Measurements from ENCODE around the gene DNM3. TPM values are rescaled to one million over a fixed set of nuclear protein-coding genes. Genes with fewer than 3 reads are reported as not detected.
"Not testable (repeated sequence)": the region's sequence is repeated elsewhere in the genome, so short reads cannot be mapped to it uniquely, and the experiment has no call there.

Gene DNM3
- total RNA-seq, 6 experiments from 2014 or later: 0.25 to 0.73 (median 0.39) TPM

GRCh38 chr1:172293429-172293828, 452.1 kb downstream of the DNM3 start:
- Mint-ChIP-seq H3K4me3 (no peak overlapping the region), H3K4me1 (ENCODE audit: low read depth) (no peaks in the 10 kb centered on the region), H3K9me3 (no peaks in the 10 kb centered on the region), H3K27ac (no peak overlapping the region), H3K36me3 (ENCODE audit: low read depth) (no peaks in the 10 kb centered on the region), H3K27me3 (ENCODE audit: insufficient read depth) (no peaks in the 10 kb centered on the region; the same call in 1 of the 2 replicates)
- DNase-seq: no peak
- TF ChIP-seq CTCF (IDR thresholded peaks at IDR 0.05): no peak

- TF ChIP-seq CTCF (IDR thresholded peaks at IDR 0.05): no peak
- Mint-ChIP-seq H3K9me3 (peaks cover 3% of the 10 kb centered on the region), H3K36me3 (ENCODE audit: low read depth) (peaks cover 3% of the 10 kb centered on the region), H3K27me3 (ENCODE audit: insufficient read depth) (no peaks in the 10 kb centered on the region; the same call in none of the 2 replicates), H3K4me3 (no peak overlapping the region), H3K4me1 (ENCODE audit: low read depth) (no peaks in the 10 kb centered on the region), H3K27ac (no peak overlapping the region)
- DNase-seq: no peak
These were observed 456.8 kb downstream of the DNM3 start for GRCh38 chr1:172298141-172298540.

GRCh38 chr1:172298911-172299310, 457.6 kb downstream of the DNM3 start:
- Mint-ChIP-seq H3K36me3 (ENCODE audit: low read depth) (peaks cover 7% of the 10 kb centered on the region), H3K27me3 (ENCODE audit: insufficient read depth) (no peaks in the 10 kb centered on the region; the same call in none of the 2 replicates), H3K4me1 (ENCODE audit: low read depth) (no peaks in the 10 kb centered on the region), H3K27ac (no peak overlapping the region), H3K4me3 (no peak overlapping the region), H3K9me3 (peaks cover 4% of the 10 kb centered on the region)
- TF ChIP-seq CTCF (IDR thresholded peaks at IDR 0.05): no peak
- no peak for DNase-seq

- Mint-ChIP-seq H3K9me3 (peaks cover 4% of the 10 kb centered on the region), H3K36me3 (ENCODE audit: low read depth) (peaks cover 7% of the 10 kb centered on the region), H3K27ac (no peak overlapping the region), H3K4me3 (no peak overlapping the region), H3K27me3 (ENCODE audit: insufficient read depth) (no peaks in the 10 kb centered on the region; the same call in none of the 2 replicates), H3K4me1 (ENCODE audit: low read depth) (no peaks in the 10 kb centered on the region)
- TF ChIP-seq CTCF (IDR thresholded peaks at IDR 0.05): no peak
- no peak for DNase-seq
These were observed 458.2 kb downstream of the DNM3 start for GRCh38 chr1:172299515-172299914.

- not testable (repeated sequence) for H3K4me3 Mint-ChIP-seq; H3K27me3 Mint-ChIP-seq (ENCODE audit: insufficient read depth); H3K27ac Mint-ChIP-seq; DNase-seq; H3K4me1 Mint-ChIP-seq (ENCODE audit: low read depth)
- peaks cover 23% of the 10 kb centered on the region for H3K36me3 Mint-ChIP-seq (ENCODE audit: low read depth)
- peaks cover 18% of the 10 kb centered on the region for H3K9me3 Mint-ChIP-seq
These were observed 466.2 kb downstream of the DNM3 start for GRCh38 chr1:172307508-172307907.

- Mint-ChIP-seq H3K4me3 (no peak overlapping the region), H3K4me1 (ENCODE audit: low read depth) (no peaks in the 10 kb centered on the region), H3K36me3 (ENCODE audit: low read depth) (peaks cover 20% of the 10 kb centered on the region), H3K27ac (no peak overlapping the region), H3K9me3 (peaks cover 15% of the 10 kb centered on the region), H3K27me3 (ENCODE audit: insufficient read depth) (no peaks in the 10 kb centered on the region; the same call in 1 of the 2 replicates)
- DNase-seq: no peak
- no peak for TF ChIP-seq CTCF (IDR thresholded peaks at IDR 0.05)
These were observed 466.8 kb downstream of the DNM3 start for GRCh38 chr1:172308142-172308541.

Measured in HFFc6 (cell line).